ENCODE results near the gene SH2D6.
"Not testable (repeated sequence)": the region's sequence is repeated elsewhere in the genome, so short reads cannot be mapped to it uniquely, and the experiment has no call there.

Gene SH2D6

DNA sequence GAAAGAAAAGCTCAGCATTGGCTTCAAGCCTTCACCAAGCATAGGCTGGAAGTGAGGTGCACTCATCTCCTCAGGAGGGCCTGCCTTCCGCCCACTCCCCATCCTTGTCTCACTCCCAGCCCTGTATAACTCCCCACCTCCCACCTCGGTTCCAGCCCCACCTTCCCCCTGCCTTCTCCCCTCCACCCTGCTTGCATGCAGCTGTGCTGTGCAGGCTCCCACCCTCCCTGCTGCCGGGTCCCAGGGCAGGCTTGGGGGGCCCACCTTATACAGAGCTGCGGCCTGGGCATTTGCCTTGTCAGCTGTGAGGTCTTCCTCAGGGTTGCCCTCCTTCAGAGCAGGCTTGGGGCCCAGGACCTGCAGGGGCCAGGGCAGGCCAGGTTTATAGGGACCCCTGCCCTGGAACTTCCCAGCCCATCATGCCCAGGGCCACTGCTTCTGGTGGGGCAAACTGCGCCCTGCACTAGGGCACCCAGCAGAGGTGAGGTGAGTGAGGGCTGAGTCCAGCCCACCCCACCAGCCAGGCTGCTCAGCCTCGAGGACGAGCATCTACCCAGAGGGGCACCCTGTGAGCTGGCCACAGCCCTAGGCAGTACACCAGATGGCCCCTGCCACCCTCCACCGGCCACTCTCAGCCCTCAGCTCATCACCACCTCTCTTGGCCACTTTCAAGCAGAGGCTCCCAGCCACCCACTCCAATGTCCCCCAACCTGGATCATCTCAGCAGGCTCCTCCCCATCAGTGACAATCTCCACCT lies 19.9 kb upstream of the SH2D6 start:
- no peak for DNase-seq (ENCODE audit: low read depth)

DNA sequence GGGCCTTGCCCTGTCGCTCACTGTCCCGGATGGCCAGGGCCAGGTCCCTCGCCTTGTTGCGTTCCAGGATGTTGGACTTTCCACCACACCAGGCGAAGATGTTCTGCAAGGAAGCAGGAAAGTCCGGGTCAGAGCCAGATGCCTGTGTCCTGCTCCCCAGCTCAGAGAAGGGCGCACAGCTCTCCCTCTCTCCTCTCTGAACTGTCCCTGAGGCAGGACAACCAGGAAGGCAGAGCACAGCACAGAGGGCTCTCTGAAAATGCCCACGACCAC lies 19.4 kb upstream of the SH2D6 start:
- no peak for DNase-seq (ENCODE audit: low read depth)

DNA sequence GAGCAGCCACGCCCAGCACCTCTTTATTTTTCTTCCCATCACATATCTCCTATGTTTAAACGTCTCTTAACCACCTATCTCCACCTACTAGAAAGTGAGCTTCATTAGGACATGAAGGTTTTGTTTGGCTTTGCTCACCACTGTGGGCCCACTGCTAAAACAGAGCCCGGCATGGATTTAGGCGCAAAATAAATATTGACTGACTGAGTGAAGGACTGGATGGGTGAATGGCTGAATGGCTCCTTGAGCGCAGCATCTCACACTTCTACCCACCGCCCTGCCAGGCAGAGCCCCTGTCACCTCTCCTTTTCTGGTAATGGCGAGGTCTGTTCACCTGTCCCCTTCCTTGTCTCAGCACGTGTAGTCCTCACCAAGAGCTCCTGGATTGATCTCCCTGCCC lies 18.5 kb upstream of the SH2D6 start:
- no peak for DNase-seq (ENCODE audit: low read depth)

DNA sequence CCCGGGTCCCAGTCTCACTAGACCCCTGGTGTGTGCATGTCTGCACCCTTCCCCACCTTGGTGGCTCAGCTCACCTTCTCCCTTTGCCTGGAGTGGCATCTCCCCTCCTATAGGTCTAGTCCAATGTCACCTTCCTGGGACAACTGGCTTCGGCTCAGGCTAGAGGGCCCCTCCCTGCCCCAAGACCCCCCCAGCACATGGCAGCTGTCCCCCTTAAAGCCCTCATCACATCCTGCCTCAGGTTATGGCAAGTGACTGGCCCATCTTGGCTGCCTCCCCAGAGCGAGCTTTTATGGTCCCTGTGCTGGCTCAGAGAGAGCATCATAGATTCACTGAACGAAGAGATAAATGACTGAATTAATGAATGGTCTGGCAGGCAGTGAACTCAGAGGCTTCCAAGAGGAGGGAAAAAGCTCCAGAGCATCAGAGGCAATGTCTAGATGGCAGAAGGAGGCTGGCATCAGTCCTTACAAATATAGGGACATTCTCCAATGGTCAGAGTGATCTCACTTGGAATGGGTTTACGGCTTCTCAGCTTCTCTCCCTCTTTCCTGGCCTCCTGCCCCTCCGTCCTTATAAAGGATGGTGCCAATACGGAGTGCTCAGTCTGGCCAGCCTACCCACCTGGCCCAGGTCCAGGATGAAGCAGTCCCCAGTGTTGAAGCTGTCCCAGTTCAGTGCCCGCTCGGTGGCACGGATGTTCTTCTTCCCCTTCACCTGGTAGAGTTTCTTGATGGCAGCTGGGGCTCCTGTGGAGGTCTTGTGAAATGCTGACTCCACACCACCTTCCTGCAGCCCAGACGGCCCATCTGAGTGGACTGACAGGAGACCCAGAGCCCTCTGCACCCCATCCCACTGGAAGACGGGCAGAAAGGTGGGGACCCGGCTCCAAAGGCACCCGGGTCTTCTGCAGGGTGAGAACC lies 17.7 kb upstream of the SH2D6 start:
- DNase-seq (ENCODE audit: low read depth) = no peak

DNA sequence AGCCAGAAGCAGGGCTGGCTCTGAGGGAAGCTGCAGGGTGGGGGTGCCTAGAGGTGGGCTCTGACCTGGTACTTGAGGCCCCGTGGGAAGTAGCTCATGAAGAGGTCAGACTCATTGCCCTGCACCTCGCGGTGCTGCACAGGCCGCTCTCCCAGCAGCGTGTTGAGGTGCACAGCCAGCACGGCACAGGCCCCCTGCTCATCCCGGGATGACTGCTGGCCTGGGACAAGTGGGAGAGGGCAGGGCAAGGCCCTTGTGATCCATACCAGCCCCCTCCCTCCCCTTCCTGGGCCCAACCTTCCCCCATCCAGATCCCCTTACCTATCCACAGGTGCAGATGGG lies 17.1 kb upstream of the SH2D6 start:
- DNase-seq (ENCODE audit: low read depth) = no peak

DNA sequence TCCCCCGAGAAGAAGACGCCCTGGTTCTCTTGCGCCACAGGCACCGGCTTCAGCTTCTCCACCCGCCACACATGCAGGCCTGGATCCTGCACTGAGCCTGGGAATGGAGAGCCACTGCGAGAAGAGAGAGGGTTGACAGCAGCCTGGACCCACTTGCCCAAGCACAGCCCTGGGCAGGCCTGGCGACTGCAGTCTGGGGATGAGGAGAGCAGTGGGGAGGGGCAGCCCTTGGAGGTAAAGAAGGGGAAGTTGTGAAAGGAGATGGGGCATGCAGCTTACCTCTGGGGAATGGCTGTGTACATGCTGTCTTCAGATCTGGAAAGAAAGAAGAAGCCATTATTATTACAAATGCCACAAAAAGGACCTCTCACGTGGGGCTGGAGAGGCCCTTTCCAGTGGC lies 16.7 kb upstream of the SH2D6 start:
- DNase-seq (ENCODE audit: low read depth) = no peak

DNA sequence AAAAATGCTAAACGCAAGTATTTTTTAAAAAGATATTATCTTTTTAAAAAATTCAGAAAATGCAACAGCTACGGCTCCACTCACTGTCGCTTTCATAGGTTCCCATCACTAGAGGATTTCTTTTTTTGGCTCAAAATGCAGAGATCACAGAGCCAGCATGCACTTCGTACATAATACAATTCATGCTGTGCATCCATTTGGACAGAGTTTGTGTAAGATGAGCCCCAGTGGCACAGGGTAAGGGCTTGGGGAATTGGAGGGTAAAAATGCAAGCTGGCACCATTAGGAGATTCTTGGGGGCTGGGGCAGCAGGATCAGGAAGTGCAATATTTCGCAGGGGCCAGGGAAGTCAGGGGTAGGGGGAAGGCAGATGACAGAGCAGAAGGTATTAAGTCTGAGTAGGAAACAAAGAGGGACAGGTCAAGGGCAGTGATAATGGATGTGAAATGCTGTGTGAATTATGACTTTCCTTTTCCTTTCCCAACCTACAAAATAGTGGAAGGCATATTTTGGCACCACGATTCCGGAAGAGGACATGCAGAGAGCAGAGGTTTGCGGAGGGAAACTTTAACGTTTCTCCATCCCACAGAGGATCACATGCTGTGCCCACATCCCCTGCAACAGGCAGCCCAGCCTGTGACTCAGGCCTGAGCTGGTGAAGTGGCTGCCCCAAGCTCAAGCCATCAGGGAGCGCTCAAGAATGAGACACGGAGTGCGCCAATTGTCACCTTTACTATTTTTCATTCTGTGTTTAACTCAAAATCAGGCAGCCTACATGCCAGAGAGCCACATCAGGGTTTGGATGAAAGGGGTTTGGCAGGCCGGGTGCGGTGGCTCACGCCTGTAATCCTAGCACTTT lies 13.1 kb upstream of the SH2D6 start:
- DNase-seq (ENCODE audit: low read depth) = no peak

DNA sequence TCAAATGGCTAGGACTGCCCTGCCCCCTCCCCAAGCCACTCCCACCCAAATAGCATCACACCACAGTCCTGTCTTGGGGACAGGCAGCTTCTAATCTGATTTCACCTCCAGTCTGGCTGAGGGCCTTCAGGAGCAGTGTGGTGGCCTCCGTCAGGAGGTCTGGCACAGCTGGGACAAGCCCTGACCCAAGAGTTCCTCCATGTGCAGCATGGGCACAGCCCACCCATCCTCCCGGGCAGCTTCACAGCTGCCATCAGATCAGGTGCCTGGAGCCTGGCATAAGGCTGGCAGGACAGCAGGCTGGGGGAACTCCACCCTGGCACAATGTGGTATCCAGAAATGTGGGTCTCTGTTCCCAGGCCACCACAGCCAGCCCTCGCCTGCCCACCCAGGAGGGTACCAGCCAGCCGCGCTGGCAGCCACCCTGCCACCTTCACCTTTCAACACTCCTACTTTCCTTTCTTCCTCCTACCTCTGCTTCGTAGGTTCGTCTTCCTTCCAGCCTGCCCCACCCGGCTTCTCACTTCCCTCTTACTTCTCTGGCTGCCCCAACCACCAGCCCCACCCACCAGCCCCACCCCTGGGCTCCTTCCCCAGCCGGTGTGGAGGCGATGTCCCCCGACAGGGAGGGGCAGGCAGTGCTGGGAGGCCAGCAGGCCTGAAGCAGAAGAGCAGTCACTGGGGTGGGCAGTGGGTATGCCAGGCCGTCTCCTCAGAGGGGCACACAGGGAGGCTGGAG lies 8.5 kb upstream of the SH2D6 start, which contains the start of gene CAPG:
Gene CAPG, minus strand, starts transcription at position 522 of the 739 bp plus-strand sequence. CDS start 8,221 bp downstream, outside the sequence.
- DNase-seq (ENCODE audit: low read depth) = no peak

DNA sequence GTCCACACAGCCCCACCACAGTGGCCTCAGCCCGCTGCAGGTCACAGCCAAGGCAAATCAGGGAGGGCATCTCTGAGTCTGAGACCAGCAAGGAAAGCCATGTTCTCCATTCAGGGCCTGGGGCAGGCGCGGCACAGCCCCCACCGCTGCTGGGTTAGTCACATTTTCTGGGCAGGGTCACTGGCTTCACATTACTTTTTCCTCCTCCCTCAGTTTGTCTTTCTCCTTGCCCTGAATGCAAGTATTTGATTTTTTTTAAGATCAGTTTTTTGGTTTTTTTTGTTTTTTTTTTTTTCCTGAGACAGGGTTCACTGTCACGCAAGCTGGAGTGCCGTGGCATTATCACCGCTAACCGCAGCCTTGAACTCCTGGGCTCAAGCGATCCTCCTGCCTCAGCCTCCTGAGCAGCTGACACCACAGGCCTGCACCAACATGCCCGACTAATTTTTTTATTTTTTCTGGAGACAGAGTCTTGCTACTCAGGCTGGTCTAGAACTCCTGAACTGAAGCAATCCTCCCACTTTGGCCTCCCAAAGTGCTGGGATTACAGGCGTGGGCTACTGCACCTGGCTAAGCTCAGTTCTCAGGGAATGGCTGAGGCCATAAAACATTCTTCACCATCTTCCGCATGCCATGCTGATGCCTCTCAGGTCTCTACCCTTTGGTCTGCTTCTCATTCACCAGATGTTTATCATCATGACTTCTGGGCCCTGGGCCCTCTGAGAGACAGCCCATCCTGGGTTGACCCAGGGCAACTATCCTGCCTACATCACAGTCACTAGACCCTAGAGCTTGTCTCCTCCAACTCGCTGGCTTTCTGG lies 7.7 kb upstream of the SH2D6 start:
- no peak for DNase-seq (ENCODE audit: low read depth)

DNA sequence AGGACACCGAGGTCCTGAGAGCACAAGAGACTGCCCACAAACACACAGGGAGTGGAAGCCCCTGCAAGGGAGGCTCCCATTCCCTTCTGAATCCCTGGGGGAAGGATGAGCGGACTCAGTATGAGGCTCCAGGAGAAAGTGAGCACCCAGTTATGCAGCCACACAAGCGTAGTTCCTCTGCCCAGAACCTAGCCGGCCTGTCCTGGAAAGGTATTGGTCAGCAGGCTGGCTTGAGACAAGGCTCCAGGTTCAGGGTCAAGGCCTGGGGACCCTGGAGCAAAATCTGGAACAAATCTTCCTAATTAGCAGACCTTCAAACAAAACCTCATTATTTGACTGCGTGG lies 7.1 kb upstream of the SH2D6 start:
- no peak for DNase-seq (ENCODE audit: low read depth)

DNA sequence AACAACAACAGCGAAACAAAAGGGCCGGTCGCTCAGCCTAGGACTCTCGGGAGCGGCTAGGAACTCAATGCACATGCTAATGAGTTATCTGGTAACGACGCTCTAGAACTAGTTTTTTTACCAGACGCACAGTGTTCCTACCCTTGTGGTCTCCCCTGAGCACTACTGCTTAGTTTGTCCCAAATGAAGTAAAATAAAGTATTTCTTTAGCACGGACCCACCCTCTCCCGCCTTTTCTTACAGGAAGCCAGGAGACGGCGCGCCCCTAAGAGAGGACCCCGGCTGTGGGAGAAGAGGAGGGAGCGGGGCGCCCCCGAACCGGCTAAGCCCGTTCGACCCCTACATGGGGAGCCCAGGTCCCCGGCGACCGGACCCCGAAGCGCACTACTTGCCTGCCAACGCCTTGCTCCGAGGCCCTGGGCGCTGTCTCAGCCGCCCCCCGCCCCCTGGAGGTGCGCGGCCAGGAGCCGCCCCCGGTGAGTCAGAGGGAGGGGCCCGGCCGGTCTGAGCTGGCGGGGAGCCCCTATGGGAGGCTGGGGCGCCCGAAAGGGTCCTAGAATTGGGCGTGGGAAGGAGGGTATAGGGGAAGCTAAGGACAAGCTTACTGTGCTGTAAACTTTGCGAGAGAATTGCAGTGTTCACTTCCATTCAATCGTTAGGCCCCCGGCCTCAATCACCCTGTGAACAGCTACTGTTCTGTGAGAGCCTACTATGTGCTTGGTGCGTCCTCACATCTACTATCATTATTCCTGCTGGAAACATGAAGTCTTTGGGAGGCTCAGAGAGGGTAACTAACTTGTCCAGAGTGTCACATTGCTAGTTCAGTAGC lies 4.7 kb upstream of the SH2D6 start:
- DNase-seq (ENCODE audit: low read depth) = no peak

DNA sequence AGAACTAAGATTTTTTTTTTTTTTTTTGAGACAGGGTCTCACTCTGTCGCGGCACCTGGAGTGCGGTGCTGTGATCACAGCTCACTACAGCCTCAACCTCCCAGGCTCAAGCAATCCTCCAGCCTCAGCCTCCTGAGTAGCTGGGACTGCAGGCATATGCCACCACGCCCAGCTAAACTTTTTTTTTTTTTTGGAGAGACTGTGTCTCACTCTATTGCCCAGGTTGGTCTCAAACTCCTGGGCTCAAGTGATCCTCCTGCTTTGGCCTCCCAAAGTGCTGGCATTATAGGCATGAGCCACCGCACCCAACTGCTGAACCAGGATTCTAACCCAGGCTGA lies 4.1 kb upstream of the SH2D6 start:
- not testable (repeated sequence) for DNase-seq (ENCODE audit: low read depth)

DNA sequence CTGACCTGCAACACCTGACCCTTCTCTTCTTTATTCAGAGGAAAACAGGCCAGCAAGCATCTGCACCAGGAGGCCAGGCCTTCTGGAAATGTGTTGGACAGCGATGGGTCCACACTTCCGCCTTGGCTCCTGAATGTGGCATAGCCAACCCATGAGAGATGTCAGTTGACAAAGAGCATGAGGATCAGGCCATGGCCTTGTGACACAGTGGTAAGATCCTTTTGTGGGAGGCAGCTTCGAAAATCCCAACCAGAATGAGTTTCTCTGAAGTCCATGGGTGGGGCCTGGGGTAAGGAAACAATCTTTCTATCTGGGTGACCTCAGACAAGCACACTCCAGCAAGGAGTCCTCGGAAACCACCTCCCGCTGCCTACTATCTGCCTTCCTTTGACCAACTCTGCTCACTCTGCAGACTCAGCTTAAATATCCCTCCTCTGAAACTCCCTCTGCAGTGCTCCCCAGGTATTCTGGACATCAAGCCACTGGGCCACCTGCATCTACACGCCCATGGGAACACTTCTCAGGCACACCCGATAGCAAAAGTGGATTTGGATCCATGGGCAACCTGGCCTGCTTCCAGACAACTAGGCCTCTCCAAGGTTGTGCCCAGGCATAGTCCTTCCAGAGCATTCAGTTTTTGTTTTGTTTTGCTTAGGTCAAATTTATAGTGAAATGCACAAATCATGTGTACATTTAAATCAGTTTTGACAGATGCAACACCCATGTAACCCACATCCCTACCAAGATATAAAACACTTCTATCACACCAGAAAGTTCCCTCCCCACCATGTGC lies 3.6 kb upstream of the SH2D6 start:
- DNase-seq (ENCODE audit: low read depth) = peak; percentile 34

DNA sequence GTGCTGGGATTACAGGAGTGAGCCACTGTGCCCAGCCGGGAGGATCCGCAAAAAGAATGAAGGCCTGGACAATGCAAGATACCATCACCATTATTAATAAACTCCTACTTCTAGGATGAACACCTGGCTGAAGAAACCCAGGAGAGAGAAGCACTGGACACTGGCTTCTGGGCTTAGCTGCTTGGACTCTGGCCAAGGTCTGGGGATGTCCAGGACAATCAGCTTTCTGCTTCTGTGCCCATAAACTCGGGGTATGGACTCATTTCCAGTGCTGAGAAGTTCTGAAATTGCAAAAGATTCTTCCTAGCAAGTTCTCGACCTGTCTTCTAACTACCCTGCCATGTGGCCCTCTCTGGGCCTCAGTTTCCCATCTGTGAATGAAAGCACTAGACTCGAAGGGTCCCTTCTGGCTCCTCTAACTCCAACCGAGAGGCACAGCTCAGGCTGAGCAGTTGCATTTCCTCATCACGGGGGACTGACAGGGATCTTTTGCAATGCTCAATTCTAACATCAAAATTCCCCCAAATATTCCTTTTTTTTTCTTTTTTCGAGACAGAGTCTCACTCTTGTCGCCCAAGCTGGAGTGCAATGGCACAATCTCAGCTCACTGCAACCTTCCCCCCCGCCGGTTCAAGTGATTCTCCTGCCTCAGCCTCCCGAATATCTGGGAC lies 2.4 kb upstream of the SH2D6 start:
- DNase-seq (ENCODE audit: low read depth) = no peak

DNA sequence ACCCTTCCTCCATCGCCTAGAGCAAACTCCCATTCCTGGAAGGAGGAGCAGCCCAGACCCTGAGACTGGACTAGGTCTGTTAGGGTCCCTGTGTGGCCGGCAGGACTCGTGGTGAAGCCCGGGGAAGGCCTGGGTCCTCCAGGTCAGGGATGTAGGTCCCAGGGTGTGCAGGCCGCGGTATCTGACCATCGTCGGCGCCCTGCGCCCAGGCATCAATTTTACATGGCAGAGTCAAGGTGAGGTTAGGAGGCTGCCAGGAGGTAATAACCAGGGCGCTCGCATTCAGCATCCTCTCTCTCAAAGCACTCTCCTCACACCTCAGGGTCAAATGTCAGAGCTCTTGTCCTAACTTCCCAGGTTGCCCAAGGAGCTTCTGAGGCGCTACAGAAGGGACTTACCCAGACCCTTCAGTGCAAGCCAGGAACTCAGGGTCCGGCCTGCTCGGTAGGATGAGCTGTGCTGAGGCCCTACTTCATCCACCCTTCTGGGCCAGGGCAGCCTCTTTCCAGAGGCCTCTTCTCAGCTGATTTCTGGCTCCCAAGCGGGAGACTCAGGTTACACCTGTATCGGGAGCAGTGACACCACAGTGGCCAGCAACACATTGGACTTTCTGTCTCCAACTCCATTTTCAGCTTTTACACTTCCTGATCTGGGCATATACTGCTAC lies 628 bp downstream of the SH2D6 start:
- DNase-seq (ENCODE audit: low read depth) = no peak

DNA sequence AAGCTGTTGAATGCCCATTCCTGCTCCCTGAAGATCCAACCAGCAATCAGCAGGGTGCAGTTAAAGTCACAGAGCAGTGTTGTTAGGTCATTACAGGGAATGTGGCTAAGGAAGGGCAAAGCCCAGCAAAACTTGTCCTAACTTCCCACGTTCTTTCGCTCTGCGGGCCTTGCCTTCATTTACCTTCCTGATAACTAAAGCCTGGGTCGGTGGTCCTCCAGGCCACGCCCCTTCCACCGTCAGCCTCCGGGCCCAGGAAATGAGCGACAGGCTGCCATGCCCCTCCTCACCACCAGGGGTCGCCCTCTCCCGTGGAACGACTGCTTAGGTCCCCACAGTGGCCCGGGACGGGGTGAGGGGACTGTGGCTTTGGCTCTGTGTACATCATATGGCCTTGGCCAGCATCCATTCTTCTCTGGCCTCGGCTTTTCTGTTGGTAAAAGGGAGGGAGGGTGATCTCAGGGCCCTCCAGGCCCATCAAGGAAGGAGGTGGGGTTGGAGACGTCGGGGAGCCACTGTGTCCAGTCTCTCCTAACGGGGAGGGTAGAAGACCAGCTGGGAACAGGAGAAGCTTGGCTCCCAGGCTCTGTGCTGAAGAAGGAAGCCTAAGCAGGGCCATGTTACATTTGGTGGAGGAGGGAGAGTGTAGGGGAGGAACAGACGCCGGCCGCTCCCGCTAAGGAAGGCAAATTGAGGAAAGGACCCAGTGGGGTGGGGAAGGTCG lies 2.2 kb downstream of the SH2D6 start:
- peak; percentile 68 for DNase-seq (ENCODE audit: low read depth)

DNA sequence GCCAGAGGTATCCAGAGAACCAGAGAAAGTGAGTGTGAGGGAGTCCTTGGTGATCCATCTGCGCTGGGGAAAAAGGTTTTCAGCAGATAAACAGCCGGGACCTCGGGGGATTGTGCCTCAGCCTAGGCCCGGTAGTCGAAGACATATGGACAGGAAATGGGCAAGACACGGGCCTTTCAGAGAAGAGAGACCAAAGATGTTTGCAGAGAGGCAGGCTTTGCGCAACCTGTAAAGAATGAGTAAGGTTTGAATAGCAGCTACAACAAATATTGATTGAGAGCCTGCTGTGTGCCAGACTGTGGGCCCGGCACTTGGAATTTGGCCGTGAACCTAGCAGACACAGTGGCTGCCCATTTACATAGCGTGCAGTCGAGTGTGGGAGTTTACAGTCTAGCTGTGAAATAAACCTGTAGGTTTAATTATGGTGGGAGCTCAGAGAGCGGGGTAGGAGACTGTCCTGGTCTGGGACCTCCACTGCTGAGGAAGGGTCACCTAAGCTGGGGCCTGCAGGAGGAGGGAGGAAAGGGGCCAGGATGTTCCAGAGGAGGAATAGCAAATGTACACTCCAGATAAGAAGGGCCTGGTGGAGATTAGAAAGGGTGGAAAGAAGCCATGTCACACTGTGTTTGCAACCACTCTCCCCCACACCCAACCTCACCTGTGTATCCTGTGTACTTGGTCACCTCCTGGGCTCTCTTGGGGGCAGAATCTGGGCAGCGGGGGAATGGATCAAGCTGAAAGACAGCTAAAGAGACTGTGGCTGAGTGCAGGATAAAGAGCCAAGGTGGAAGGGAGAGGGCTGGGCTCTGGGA lies 3.0 kb downstream of the SH2D6 start:
- no peak for DNase-seq (ENCODE audit: low read depth)

Data from CMK (cell line).